H1 (cell line): ENCODE measurements around the gene TEX29. TPM values are rescaled to one million over a fixed set of nuclear protein-coding genes. Genes with fewer than 3 reads are reported as not detected.

Source experiments
- CTCF ChIA-PET: fragments of 300-600 bp; sonication (Branson Sonifier 250); formaldehyde crosslinking; loops from one replicate; lab custom pipeline; 2021; ENCODE audit not compliant: partially characterized antibody; lab: Charles Lee
- POLR2A ChIA-PET: fragments of 300-600 bp; sonication (Branson Sonifier 250); formaldehyde crosslinking; loops from one replicate; lab custom pipeline; 2021; ENCODE audit warnings: inconsistent platforms; ENCODE audit not compliant: partially characterized antibody; lab: Charles Lee
- DNase-seq, 2 experiments: peaks; one replicate each; pipeline versions ENCODE4 v3.0.0 to v3.0.0-alpha.2; 2010 to 2022; ENCODE audit warnings: low spot score in 2 of 2, low read depth in 1 of 2, mixed read lengths in 1 of 2
- FAIRE-seq: peaks from 2 replicates; lab custom pipeline; 2011; peaks lifted over from hg19 to GRCh38; lab: Jason Lieb, UNC
- H2AFZ ChIP-seq: 2 replicates; pipeline ENCODE4 v1.8.1; 2012; ENCODE audit warnings: low read length, inconsistent platforms
- H2AK5ac ChIP-seq: 2 replicates; pipeline ENCODE4 v1.6.1; 2013; ENCODE audit warnings: low read depth, low read length
- H2BK120ac ChIP-seq: replicated peaks from 2 replicates; pipeline ENCODE3; 2013; ENCODE audit warnings: low read depth, low read length, inconsistent platforms
- H2BK12ac ChIP-seq: 2 replicates; pipeline ENCODE4 v1.6.1; 2013; ENCODE audit warnings: low read depth, low read length
- H2BK15ac ChIP-seq: 2 replicates; pipeline ENCODE4 v1.6.1; 2013; ENCODE audit warnings: low read length
- H2BK20ac ChIP-seq: 2 replicates; pipeline ENCODE4 v1.6.1; 2013; ENCODE audit warnings: low read length
- H2BK5ac ChIP-seq: 2 replicates; pipeline ENCODE4 v1.6.1; 2013; ENCODE audit warnings: low read depth, low read length
- H3K14ac ChIP-seq: 2 replicates; pipeline ENCODE4 v1.6.1; 2013; ENCODE audit warnings: inconsistent platforms; ENCODE audit not compliant: insufficient read length
- H3K18ac ChIP-seq: 2 replicates; pipeline ENCODE4 v1.6.1; 2013; ENCODE audit warnings: low read length; ENCODE audit errors: extremely low read depth
- H3K23ac ChIP-seq: 2 replicates; pipeline ENCODE4 v1.6.1; 2013; ENCODE audit warnings: inconsistent platforms; ENCODE audit not compliant: insufficient read length
- H3K23me2 ChIP-seq: 2 replicates; pipeline ENCODE4 v1.6.1; 2013; ENCODE audit warnings: low read depth, low read length
- H3K27ac ChIP-seq: 2 replicates; pipeline ENCODE4 v1.6.1; 2011; ENCODE audit warnings: low read depth, low read length, inconsistent platforms
- H3K27me3 ChIP-seq, 4 experiments: replicated peaks in 1 of 4; 1 replicate in 1 of 4; 2 replicates in 3 of 4; pipeline versions ENCODE4 v1.6.1 to v1.8.1; 2011 to 2013; ENCODE audit warnings: low read length in 3 of 4, mild to moderate bottlenecking in 3 of 4, inconsistent platforms in 2 of 4, mixed read lengths in 2 of 4, moderate library complexity in 1 of 4; ENCODE audit not compliant: control insufficient read depth in 3 of 4, insufficient read depth in 3 of 4; ENCODE audit errors: extremely low read depth in 1 of 4
- H3K36me3 ChIP-seq, 4 experiments: 2 replicates each; pipeline versions ENCODE4 v1.6.1 to v1.8.1; 2011 to 2013; ENCODE audit warnings: mild to moderate bottlenecking in 4 of 4, low read length in 3 of 4, moderate library complexity in 2 of 4, control low read depth in 1 of 4, inconsistent platforms in 1 of 4; ENCODE audit not compliant: insufficient read depth in 4 of 4, control insufficient read depth in 2 of 4
- H3K4ac ChIP-seq: replicated peaks from 2 replicates; pipeline ENCODE3; 2013; ENCODE audit warnings: low read length, low read depth, mixed read lengths, inconsistent platforms; ENCODE audit not compliant: insufficient read length
- H3K4me1 ChIP-seq, 4 experiments: replicated peaks in 1 of 4; 1 replicate in 1 of 4; 2 replicates in 3 of 4; pipeline versions ENCODE4 v1.6.1 to v1.8.1; 2011 to 2013; ENCODE audit warnings: low read length in 3 of 4, inconsistent platforms in 2 of 4, mixed read lengths in 1 of 4; ENCODE audit not compliant: insufficient read depth in 4 of 4, control insufficient read depth in 3 of 4
- H3K4me2 ChIP-seq, 2 experiments: 2 replicates each; pipeline versions ENCODE4 v1.6.1 to v1.8.1; 2011 to 2013; ENCODE audit warnings: low read depth in 2 of 2, low read length in 2 of 2, control low read depth in 1 of 2, inconsistent platforms in 1 of 2, mild to moderate bottlenecking in 1 of 2; ENCODE audit not compliant: insufficient read depth in 1 of 2
- H3K4me3 ChIP-seq, 4 experiments: fragments of 200-600, 300-600 bp in 1 of 4; sonication (generic), shearing (Covaris generic), sonication (Bioruptor Twin) in 1 of 4; 2 replicates each; pipeline versions ENCODE4 v1.5.1 to v1.8.1; 2011 to 2016; ENCODE audit warnings: low read length in 4 of 4, low read depth in 3 of 4, control low read depth in 2 of 4, inconsistent platforms in 2 of 4, mild to moderate bottlenecking in 2 of 4, mixed read lengths in 1 of 4, moderate library complexity in 1 of 4; ENCODE audit not compliant: insufficient read depth in 2 of 4; ENCODE audit errors: extremely low read depth in 1 of 4
- H3K56ac ChIP-seq: replicated peaks from 2 replicates; pipeline ENCODE3; 2013; ENCODE audit warnings: low read depth, mild to moderate bottlenecking, mixed read lengths, low read length, inconsistent platforms; ENCODE audit not compliant: insufficient read length
- H3K79me1 ChIP-seq: 2 replicates; pipeline ENCODE4 v1.6.1; 2013; ENCODE audit warnings: low read depth, low read length, control low read depth
- H3K79me2 ChIP-seq, 2 experiments: 2 replicates each; pipeline versions ENCODE4 v1.6.1 to v1.8.1; 2012 to 2013; ENCODE audit warnings: low read length in 2 of 2, mild to moderate bottlenecking in 2 of 2, inconsistent platforms in 1 of 2; ENCODE audit not compliant: insufficient read depth in 2 of 2, control insufficient read depth in 1 of 2
- H3K9ac ChIP-seq, 4 experiments: replicated peaks in 1 of 4; 1 replicate in 1 of 4; 2 replicates in 3 of 4; pipeline versions ENCODE4 v1.6.1 to v1.8.1; 2011 to 2013; ENCODE audit warnings: low read depth in 3 of 4, low read length in 3 of 4, control low read depth in 2 of 4, mild to moderate bottlenecking in 2 of 4, moderate library complexity in 2 of 4, inconsistent platforms in 1 of 4; ENCODE audit errors: extremely low read depth in 1 of 4
- H3K9me3 ChIP-seq, 2 experiments: 2 replicates each; pipeline versions ENCODE4 v1.6.1 to v1.8.1; 2012 to 2013; ENCODE audit warnings: mild to moderate bottlenecking in 2 of 2, moderate library complexity in 2 of 2, control low read depth in 1 of 2, inconsistent platforms in 1 of 2, low read depth in 1 of 2, low read length in 1 of 2, mixed read lengths in 1 of 2; ENCODE audit not compliant: insufficient read depth in 2 of 2
- H4K20me1 ChIP-seq, 2 experiments: replicated peaks in 1 of 2; 2 replicates each; pipeline versions ENCODE3 to v1.8.1; 2011 to 2013; ENCODE audit warnings: inconsistent platforms in 2 of 2, low read length in 2 of 2, mild to moderate bottlenecking in 1 of 2; ENCODE audit not compliant: insufficient read depth in 2 of 2, control insufficient read depth in 1 of 2
- H4K5ac ChIP-seq: 2 replicates; pipeline ENCODE4 v1.6.1; 2013; ENCODE audit warnings: low read length, low read depth, mixed read lengths, inconsistent platforms; ENCODE audit not compliant: insufficient read length
- H4K8ac ChIP-seq: 2 replicates; pipeline ENCODE4 v1.8.0; 2013; ENCODE audit warnings: mild to moderate bottlenecking, moderate library complexity, low read length, inconsistent platforms; ENCODE audit not compliant: insufficient read depth; ENCODE audit errors: extremely low read depth
- H4K91ac ChIP-seq: replicated peaks from 2 replicates; pipeline ENCODE3; 2013; ENCODE audit warnings: low read length, mixed read lengths, inconsistent platforms; ENCODE audit not compliant: insufficient read length
- NRF1 ChIP-seq: IDR thresholded peaks from 2 replicates; pipeline ENCODE4 v1.6.1; 2011; ENCODE audit warnings: mild to moderate bottlenecking, low read depth, low read length, improper control_type of control experiment
- WGBS, 2 experiments: shearing (Covaris generic) in 1 of 2; methylation state at CpG; one replicate each; pipeline versions ENCODE4 v1.1.6 to v1.1.7; 2013 to 2015; ENCODE audit warnings: low lambda C conversion rate in 2 of 2, mixed read lengths in 2 of 2, inconsistent platforms in 1 of 2, low coverage in 1 of 2, missing lambda C conversion rate in 1 of 2; ENCODE audit not compliant: insufficient replicate concordance in 2 of 2, insufficient coverage in 1 of 2, insufficient read length in 1 of 2; ENCODE audit errors: extremely low coverage in 1 of 2, missing lambda C conversion rate in 1 of 2; 5-methylcytosine and 5-hydroxymethylcytosine counted together
- polyA plus RNA-seq, 7 experiments: library from polyadenylated mRNA; depleted of rRNA in 3 of 7; stranded (reverse) in 5 of 7; unstranded in 2 of 7; fragments of >200 nt in 5 of 7; fragments of 200-250 nt in 2 of 7; gene quantifications; 1 replicate in 5 of 7; 2 replicates in 1 of 7; 4 replicates in 1 of 7; pipeline versions ENCODE4 v1.2.1 to v1.2.3, GENCODE V29; 2011 to 2013; ENCODE audit warnings: missing spikeins in 2 of 7, mixed read lengths in 2 of 7
- total RNA-seq: library from RNA; stranded (reverse); fragmentation: NEBNext Ultra II Directional; extraction: Animal tissue kit (Norgen Biotek cat#: 25700); gene quantifications from 2 replicates; pipeline ENCODE4 v1.2.1, GENCODE V29; 2021

TEX29 gene
- total and polyA plus RNA-seq, 2 of the 8 experiments (the other 6 are each of a cell fraction or from before 2014, with no cell fraction given): 0.08 TPM; not detected in 1

DNA sequence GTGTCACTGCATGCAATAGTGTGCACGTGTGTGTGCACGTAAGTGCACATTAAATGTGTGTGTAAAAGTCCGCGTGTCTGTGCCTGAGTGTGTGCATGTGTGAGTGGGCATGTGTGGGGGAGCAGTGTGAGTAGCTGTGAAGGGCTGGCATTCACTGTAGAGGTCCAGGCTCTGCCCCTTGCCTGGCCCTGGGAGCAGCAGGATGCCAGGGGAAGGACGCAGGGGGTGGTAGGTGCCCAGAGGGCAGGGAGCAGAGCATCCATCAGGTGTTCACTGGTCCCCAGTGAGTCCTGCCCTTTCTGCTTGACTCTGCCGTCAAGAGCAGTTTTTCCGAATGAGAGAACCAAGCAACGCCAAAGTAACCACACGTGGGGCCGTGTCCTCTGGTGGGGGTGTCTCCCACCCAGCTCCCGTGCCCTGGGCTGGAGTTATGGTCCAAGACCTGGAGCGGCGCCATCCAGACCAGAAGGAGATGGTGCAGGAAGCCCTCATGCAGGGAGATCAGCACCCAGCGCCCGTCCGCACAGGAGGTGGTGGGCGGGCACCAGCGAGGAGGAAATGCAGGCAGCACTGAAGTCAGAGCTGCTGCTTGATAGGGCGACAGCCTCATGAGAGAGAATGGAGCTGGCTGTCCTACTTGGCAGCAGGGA, 68.5 kb downstream of the TEX29 start:
- no peak overlapping the region for H2BK120ac ChIP-seq
- 87% methylated on average over 19 of the region's 19 CpGs; no CpG with 5 or more reads in 1 of the 2 experiments for WGBS, 2 experiments
- no peaks in the 10 kb centered on the region; a peak in 1 of 7 replicates for H3K4me1 ChIP-seq
- no peak overlapping the region; the same call in 1 of the 2 replicates for H3K18ac ChIP-seq
- H3K23ac ChIP-seq: no peak overlapping the region
- H2BK5ac ChIP-seq: no peak overlapping the region; the same call in 1 of the 2 replicates
- peaks cover 0 to 3% of the 10 kb centered on the region in 2 experiments for H4K20me1 ChIP-seq
- no peak overlapping the region for H3K4me3 ChIP-seq
- no peak overlapping the region for H4K5ac ChIP-seq
- H4K8ac ChIP-seq: no peak overlapping the region
- no peak overlapping the region for H2AFZ ChIP-seq
- no peak overlapping the region for H3K56ac ChIP-seq
- H2AK5ac ChIP-seq: 0 out of 2 replicates have a peak overlapping the region, but pooled peaks have one; percentile 60
- H2BK12ac ChIP-seq: 0 out of 2 replicates have a peak overlapping the region, but pooled peaks have one; percentile 2
- ChIA-PET POLR2A (no interaction called here), CTCF (interaction anchor here (0.5 to 4.3 kb wide), 3 partner anchors 40 to 55 kb away, joined by 3 to 11 read pairs (median 3); no protein-coding TSS in a partner anchor)
- H3K36me3 ChIP-seq: no peaks in the 10 kb centered on the region
- DNase-seq (no peak), FAIRE-seq (no peak)
- no peak overlapping the region for H3K14ac ChIP-seq
- no peaks in the 10 kb centered on the region for H3K9me3 ChIP-seq
- 0 out of 2 replicates have a peak overlapping the region, but pooled peaks have one; percentile 48 for H2BK20ac ChIP-seq
- H3K9ac ChIP-seq: no peak overlapping the region
- H2BK15ac ChIP-seq: 0 out of 2 replicates have a peak overlapping the region, but pooled peaks have one; percentile 24
- no peaks in the 10 kb centered on the region for H3K79me2 ChIP-seq
- no peak overlapping the region for H3K4me2 ChIP-seq
- no peak overlapping the region for H3K4ac ChIP-seq
- 0 out of 2 replicates have a peak, but pooled peaks cover 5% of the 10 kb centered on the region for H3K23me2 ChIP-seq
- no peak overlapping the region for H3K27ac ChIP-seq
- H4K91ac ChIP-seq: no peak overlapping the region
- H3K27me3 ChIP-seq: no peaks in the 10 kb centered on the region
- peaks cover 3% of the 10 kb centered on the region; the same call in 1 of the 2 replicates for H3K79me1 ChIP-seq
- TF ChIP-seq NRF1: no peak
